IPS DF 6.9 (cell line): Measurements from ENCODE around the gene ZNF92.
"Not testable (repeated sequence)": the region's sequence is repeated elsewhere in the genome, so short reads cannot be mapped to it uniquely, and the experiment has no call there.

ENCODE experiments used
- DNase-seq: peaks from one replicate; pipeline ENCODE4 v3.0.0-alpha.2; 2013; ENCODE audit warnings: low read depth, low spot score
- H3K27ac ChIP-seq: one replicate; pipeline ENCODE4 v1.5.1; 2013; ENCODE audit warnings: low read length, control low read depth
- H3K27me3 ChIP-seq: 2 replicates; pipeline ENCODE4 v1.6.1; 2013; ENCODE audit warnings: mild to moderate bottlenecking, low read length; ENCODE audit not compliant: control insufficient read depth, insufficient read depth
- H3K36me3 ChIP-seq: 2 replicates; pipeline ENCODE4 v1.6.1; 2013; ENCODE audit warnings: low read length; ENCODE audit not compliant: control insufficient read depth, insufficient read depth
- H3K4me1 ChIP-seq: 2 replicates; pipeline ENCODE4 v1.6.1; 2013; ENCODE audit warnings: low read length; ENCODE audit not compliant: control insufficient read depth, insufficient read depth
- H3K4me3 ChIP-seq: 2 replicates; pipeline ENCODE4 v1.5.1; 2013; ENCODE audit warnings: mild to moderate bottlenecking, low read length
- H3K9me3 ChIP-seq: 2 replicates; pipeline ENCODE4 v1.6.1; 2013; ENCODE audit warnings: low read length, inconsistent platforms; ENCODE audit not compliant: control insufficient read depth, insufficient read depth
- WGBS: extraction: QIAGEN DNeasy Blood & Tissue Kit; methylation state at CpG from one replicate; pipeline ENCODE4 v1.1.7; 2013; ENCODE audit warnings: mixed read lengths, missing lambda C conversion rate; ENCODE audit not compliant: insufficient read length, insufficient coverage; 5-methylcytosine and 5-hydroxymethylcytosine counted together

The ZNF92 gene

DNA sequence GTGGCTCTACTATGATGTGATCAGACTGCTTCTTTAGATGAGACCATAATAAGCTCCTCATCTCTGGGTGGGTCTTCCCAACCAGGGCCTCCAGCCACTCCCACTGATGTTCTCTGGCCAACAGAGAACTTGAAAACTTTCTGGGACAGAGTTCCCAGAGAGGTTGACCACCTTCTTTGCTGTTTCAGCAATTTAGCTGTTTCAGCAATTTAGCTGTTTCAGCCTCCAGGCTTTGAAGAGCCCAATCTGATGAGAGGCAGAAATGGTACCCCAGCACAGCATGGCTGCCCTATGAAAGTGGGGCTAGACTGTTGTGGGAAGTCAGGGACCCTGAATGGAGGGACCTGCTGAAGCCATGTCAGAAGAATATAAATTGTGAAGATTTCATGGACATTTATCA, 49.0 kb downstream of the ZNF92 start:
- no peak for DNase-seq

DNA sequence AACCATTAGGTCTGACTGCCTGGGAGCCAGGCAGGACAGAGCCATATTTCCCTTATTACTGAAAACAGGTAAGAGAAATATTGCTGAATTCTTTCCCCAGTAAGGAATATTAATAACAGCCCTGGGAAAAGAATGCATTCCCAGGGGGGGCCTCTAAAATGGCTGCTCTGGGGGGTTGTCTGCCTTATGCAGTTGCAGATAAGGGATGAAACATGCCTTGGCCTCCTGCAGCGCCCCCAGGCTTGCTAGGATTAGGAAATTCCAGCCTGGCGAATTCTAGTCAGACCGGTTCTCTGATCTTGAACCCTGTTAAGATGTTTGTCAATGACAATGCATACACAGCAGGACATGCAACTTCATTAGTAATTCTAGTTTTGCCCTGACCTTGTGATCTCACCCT, 49.6 kb downstream of the ZNF92 start:
- not testable (repeated sequence) for H3K36me3 ChIP-seq, H3K4me3 ChIP-seq, H3K4me1 ChIP-seq, H3K9me3 ChIP-seq, H3K27ac ChIP-seq, DNase-seq, H3K27me3 ChIP-seq
- WGBS, result no CpG with 5 or more reads among the region's 3 CpGs

More for the DNA sequence above, 49.0 kb downstream of the ZNF92 start:
- Histone ChIP-seq H3K27ac (no peak overlapping the region), H3K36me3 (no peaks in the 10 kb centered on the region), H3K27me3 (no peaks in the 10 kb centered on the region), H3K4me1 (no peaks in the 10 kb centered on the region), H3K4me3 (no peak overlapping the region), H3K9me3 (peaks cover 2% of the 10 kb centered on the region)

DNA sequence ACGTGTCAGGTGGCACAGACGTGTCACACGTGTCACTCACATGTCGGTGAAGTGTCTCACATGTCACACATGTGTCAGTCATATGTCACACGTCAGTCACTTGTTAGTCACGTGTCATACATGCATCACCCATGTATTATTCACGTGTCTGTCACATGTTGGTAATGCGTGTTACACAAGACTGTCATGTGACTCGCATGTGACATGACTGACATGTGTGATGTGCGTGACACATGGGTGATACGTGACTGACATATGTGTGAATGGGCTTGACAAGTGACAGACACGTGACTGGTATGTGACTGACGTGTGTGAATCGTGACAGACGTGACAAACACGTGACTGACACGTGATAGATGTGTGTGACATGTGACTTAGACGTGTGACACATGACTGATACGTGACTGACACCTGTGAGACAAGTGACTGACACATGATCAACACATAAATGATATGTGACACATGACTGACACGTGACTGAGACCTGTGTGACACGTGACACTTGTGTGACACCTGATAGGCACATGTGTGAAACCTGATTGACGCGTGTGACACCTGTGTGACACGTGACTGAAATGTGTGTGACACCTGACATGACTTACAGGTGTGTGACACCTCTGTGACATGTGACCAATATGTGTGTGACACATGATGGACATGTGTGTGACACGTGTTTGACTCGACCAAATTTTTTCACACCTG, 56.1 kb downstream of the ZNF92 start:
- DNase-seq, result no peak
- no CpG with 5 or more reads among the region's 26 CpGs for WGBS
- H3K4me1 ChIP-seq, result no peaks in the 10 kb centered on the region
- H3K36me3 ChIP-seq, result no peaks in the 10 kb centered on the region
- H3K27ac ChIP-seq, result no peak overlapping the region
- peaks cover 2% of the 10 kb centered on the region; the same call in 1 of the 2 replicates for H3K9me3 ChIP-seq
- H3K27me3 ChIP-seq, result no peaks in the 10 kb centered on the region
- no peak overlapping the region for H3K4me3 ChIP-seq

DNA sequence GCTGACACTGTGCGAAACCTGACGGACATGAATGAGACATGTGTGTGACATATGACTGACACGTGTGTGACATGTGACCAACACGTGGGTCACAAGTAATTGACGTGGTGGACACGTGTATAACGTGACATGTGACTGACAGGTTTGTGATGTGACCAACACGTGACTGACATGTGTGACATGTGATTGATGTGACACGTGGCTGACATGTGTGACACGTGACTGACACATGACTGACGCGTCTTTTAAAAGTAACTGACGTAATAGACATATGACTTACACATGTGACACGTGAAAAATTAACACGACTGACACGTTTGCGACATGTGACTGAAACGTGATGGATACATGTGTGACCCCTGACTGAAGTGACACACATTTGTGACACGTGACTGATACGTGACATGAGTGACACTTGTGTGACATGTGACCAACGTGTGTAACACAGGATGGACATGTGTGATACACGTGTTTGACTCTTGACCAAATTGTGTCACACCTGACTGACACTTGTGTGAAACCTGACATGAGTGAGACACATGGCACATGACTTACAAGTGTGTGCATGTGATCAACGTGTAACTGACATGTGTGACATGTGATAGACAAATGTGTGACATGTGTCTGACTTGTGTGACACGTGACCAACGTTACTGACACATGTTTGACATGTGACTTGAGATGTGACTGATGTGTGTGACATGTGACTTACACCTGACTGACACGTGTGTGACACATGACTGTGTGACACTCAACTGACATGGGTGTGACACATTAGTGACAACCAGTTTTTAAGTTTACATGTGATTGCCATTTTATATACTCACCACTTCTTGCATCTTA, 56.9 kb downstream of the ZNF92 start:
- Histone ChIP-seq H3K27ac (no peak overlapping the region), H3K27me3 (no peaks in the 10 kb centered on the region), H3K36me3 (no peaks in the 10 kb centered on the region), H3K9me3 (peaks cover 2% of the 10 kb centered on the region; the same call in 1 of the 2 replicates), H3K4me3 (no peak overlapping the region), H3K4me1 (no peaks in the 10 kb centered on the region)
- WGBS, result no CpG with 5 or more reads among the region's 26 CpGs
- no peak for DNase-seq

DNA sequence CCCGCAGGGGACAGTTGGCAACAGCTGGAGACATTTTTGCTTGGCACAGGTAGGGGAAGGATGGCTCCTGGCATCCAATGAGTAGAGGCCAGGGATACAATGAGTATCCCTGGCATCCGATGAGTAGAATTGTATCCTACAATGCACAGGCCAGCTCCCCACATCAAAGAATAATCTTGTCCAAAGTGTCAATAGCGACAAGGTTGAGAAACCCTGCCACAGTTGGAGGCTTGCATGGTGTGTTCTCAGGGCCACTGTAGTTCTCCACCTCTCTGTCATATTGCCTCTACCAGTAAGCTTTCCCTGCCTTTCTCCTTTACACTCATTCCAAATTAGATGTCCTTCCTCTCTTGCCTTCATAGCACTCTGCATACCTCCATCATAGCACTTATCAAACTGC, 60.7 kb downstream of the ZNF92 start:
- no peaks in the 10 kb centered on the region for H3K4me1 ChIP-seq
- no peaks in the 10 kb centered on the region for H3K27me3 ChIP-seq
- peaks cover 2% of the 10 kb centered on the region; the same call in 1 of the 2 replicates for H3K9me3 ChIP-seq
- H3K4me3 ChIP-seq, result no peak overlapping the region
- no peaks in the 10 kb centered on the region for H3K36me3 ChIP-seq
- no peak for DNase-seq
- WGBS, result no CpG with 5 or more reads among the region's 3 CpGs
- H3K27ac ChIP-seq, result no peak overlapping the region

DNA sequence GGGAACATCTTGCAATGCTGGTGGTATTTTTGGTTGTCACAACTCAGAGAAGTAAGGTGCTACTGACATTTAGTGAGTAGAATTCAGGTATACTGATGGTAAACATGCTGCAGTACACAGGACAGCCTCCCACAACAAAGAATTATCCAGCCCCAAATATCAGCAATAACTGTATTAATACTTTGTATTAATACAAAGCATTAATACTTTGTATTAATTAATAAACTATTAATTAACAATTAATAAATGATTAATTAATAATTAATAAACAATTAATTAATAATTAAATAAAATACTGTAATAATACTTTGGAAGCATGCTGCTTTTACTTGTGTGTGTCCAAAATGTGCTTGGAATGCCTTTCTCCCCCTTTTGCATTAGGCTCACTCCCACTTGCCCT, 62.5 kb downstream of the ZNF92 start:
- Histone ChIP-seq H3K36me3 (no peaks in the 10 kb centered on the region), H3K4me3 (no peak overlapping the region), H3K9me3 (no peaks in the 10 kb centered on the region), H3K27ac (no peak overlapping the region), H3K27me3 (no peaks in the 10 kb centered on the region), H3K4me1 (no peaks in the 10 kb centered on the region)
- DNase-seq, result no peak

DNA sequence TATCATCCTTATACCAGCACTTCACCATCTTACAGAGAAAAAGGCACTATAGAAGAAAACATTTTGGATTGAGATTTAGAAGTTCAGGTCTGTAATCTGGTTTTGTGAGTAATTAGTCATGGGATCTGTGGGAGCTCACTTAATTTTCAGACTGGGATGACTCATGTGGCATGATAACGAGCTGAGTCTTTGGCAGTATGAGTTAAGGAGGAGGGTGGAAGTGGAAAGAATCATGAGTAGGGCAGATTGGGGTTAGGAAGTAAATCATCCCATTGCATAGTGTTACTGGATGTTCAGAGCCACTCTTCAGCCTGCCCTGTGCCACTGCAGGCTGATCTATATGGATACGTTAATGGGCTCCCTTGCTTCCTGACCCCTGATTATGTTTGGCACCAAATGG, 64.9 kb downstream of the ZNF92 start:
- WGBS, result no CpG with 5 or more reads among the region's 2 CpGs
- no peak for DNase-seq
- no peaks in the 10 kb centered on the region for H3K27me3 ChIP-seq
- H3K4me3 ChIP-seq, result no peak overlapping the region
- no peaks in the 10 kb centered on the region for H3K4me1 ChIP-seq
- no peaks in the 10 kb centered on the region for H3K36me3 ChIP-seq
- no peaks in the 10 kb centered on the region for H3K9me3 ChIP-seq
- no peak overlapping the region for H3K27ac ChIP-seq

DNA sequence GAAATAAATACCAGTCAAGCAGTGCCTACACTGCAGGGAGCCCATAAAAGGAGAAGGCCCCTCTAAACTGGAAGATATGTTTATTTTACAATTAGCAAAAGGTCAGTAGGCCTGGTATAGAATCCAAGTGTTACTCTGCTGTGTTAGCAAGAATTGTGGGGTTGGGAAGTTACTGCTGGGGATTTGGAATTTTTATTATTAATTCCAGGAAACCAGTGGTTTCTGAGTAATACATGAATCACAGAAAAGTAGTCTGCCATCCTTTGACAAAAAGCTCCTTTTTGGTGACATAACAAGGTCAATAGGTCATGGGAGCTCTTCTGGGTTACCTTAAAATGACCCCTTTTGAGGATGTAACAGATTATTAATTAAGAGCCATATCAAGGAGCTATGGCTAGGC, 67.4 kb downstream of the ZNF92 start:
- DNase-seq, result no peak
- Histone ChIP-seq H3K27ac (no peak overlapping the region), H3K27me3 (no peaks in the 10 kb centered on the region), H3K4me1 (no peaks in the 10 kb centered on the region), H3K9me3 (no peaks in the 10 kb centered on the region), H3K36me3 (no peaks in the 10 kb centered on the region), H3K4me3 (no peak overlapping the region)

DNA sequence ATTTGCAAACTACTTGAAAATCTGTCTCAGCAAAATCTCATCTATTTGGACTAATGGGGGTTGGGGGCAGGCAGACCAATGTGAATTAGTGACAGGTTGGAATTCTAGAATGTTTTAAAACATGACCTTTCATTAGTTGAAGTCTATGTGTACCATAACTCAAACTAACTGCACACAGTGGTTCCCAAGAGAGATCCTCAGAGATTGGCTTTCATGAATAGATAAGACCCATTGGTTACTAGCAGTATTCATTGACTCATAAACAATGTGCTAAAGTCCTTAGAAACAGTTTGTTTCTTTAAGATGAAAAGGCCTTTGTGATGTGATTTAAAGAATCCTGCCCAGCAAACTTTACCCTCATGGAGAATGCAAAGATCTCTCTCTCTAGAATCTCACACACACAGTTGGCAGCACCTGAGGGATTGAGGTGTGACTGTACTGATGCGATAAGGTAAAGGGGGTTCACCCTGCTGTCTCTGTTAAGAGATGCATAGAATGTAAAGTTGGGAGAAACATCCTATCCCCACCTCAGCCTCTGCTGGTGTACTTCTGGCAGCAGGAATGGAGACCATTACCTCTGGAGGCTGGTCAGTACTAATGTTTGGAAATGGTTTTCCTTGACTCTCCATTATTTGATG, 70.7 kb downstream of the ZNF92 start:
- DNase-seq, result no peak
- no peaks in the 10 kb centered on the region for H3K27me3 ChIP-seq
- no peak overlapping the region for H3K4me3 ChIP-seq
- no peak overlapping the region for H3K27ac ChIP-seq
- H3K36me3 ChIP-seq, result no peaks in the 10 kb centered on the region
- WGBS, result no CpG with 5 or more reads among the region's 1 CpG
- no peaks in the 10 kb centered on the region for H3K4me1 ChIP-seq
- H3K9me3 ChIP-seq, result no peaks in the 10 kb centered on the region; the same call in 1 of the 2 replicates

DNA sequence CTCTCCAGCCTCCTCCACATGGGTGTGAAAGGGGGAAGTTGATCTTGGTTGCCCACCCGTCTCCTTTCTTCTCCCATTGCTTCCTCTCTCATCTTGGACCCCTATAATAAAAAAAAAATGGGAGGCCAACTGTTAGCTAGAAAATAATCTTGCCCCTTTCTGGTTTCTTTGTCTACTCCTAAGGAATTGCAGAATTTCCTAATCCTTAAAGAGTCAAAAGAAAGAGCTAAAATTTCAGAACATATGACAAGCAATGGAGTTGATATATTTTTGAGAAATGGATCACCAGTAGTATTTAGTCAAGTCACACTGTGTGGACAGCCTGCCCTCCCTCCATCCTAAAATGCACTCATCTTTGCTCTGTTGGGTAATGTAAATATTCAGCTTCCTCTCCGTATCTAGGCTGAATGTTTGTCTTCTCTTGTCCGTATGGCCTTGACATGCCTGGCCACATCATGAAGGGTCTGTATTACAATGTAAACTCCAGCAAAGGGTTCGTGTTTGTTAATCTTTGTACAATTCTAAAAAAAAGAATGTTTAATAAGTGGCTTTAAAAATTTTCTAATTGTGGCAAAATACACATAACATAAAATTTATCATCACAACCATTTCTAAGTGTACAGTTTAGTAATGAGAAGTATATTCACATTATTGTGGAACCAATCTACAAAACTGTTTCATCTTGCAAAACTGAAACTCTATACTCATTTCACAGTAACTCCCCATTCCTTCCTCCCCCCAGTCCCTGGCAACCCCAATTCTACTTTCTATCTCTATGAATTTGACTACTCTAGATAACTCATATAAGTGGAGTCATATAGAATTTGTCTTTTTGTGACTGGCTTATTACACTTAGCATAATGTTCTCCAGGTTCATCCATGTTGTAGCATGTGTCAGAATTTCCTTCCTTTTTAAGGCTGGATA, 71.5 kb downstream of the ZNF92 start:
- Histone ChIP-seq H3K27ac (no peak overlapping the region), H3K36me3 (no peaks in the 10 kb centered on the region), H3K27me3 (no peaks in the 10 kb centered on the region), H3K4me3 (no peak overlapping the region), H3K4me1 (no peaks in the 10 kb centered on the region), H3K9me3 (no peaks in the 10 kb centered on the region; the same call in 1 of the 2 replicates)
- WGBS, result no CpG with 5 or more reads among the region's 4 CpGs
- no peak for DNase-seq
